ENCODE results near the gene DLD. TPM values are rescaled to one million over a fixed set of nuclear protein-coding genes. Genes with fewer than 3 reads are reported as not detected.

Gene DLD
- total RNA-seq, result 10 to 100 TPM; 77.4 to 84.1 TPM

GRCh38 chr7:107890962-107891635 is at the start of gene DLD:
Gene DLD (plus strand): TSS chr7:107891183. CDS start chr7:107891251, 68 bp downstream.
- under 1% methylated on average over 50 of the region's 55 CpGs for WGBS
- H3K36me3 ChIP-seq, result no peaks in the 10 kb centered on the region
- TF ChIP-seq POLR2AphosphoS5 (IDR thresholded peaks at IDR 0.05) (peak; percentile 96), POLR2A (IDR thresholded peaks at IDR 0.05) (peak; percentile 82)
- TF ChIP-seq, protein P1, sequence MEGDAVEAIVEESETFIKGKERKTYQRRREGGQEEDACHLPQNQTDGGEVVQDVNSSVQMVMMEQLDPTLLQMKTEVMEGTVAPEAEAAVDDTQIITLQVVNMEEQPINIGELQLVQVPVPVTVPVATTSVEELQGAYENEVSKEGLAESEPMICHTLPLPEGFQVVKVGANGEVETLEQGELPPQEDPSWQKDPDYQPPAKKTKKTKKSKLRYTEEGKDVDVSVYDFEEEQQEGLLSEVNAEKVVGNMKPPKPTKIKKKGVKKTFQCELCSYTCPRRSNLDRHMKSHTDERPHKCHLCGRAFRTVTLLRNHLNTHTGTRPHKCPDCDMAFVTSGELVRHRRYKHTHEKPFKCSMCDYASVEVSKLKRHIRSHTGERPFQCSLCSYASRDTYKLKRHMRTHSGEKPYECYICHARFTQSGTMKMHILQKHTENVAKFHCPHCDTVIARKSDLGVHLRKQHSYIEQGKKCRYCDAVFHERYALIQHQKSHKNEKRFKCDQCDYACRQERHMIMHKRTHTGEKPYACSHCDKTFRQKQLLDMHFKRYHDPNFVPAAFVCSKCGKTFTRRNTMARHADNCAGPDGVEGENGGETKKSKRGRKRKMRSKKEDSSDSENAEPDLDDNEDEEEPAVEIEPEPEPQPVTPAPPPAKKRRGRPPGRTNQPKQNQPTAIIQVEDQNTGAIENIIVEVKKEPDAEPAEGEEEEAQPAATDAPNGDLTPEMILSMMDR (IDR thresholded peaks at IDR 0.05), result peak in 2 of 4 experiments; percentile 32 to 38
- H3K4me3 ChIP-seq, result peak within 1 kb of the TSS; percentile 63 to 80
- H3K4me1 ChIP-seq (replicated peaks), result peaks cover 6% of the 10 kb centered on the region
- peak within 1 kb of the TSS; percentile 90 to 91 for H3K27ac ChIP-seq
- H3K9me3 ChIP-seq, result no peaks in the 10 kb centered on the region
- intact Hi-C loops (cut with DNase I), result loop anchor here (5.0 kb wide), 1 partner anchor 111 kb away; the partner anchor contains the start of gene LAMB1
- DNase-seq (ENCODE audit: low spot score), result peak; percentile 90
- H3K27me3 ChIP-seq (replicated peaks; ENCODE audit: insufficient read depth), result no peaks in the 10 kb centered on the region

GRCh38 chr7:107842213-107842612 is 48.8 kb upstream of the DLD start:
- 91% methylated on average over 3 of the region's 3 CpGs for WGBS
- Histone ChIP-seq H3K36me3 (no peaks in the 10 kb centered on the region), H3K27me3 (replicated peaks; ENCODE audit: insufficient read depth) (no peaks in the 10 kb centered on the region), H3K4me1 (replicated peaks) (no peaks in the 10 kb centered on the region), H3K9me3 (no peaks in the 10 kb centered on the region), H3K27ac (no peak overlapping the region), H3K4me3 (no peak overlapping the region)
- no peak for TF ChIP-seq POLR2AphosphoS5 (IDR thresholded peaks at IDR 0.05)
- no peak for TF ChIP-seq POLR2A (IDR thresholded peaks at IDR 0.05)
- TF ChIP-seq, protein P1 (IDR thresholded peaks at IDR 0.05), result no peak
- intact Hi-C loops (cut with DNase I), result no loop called here
- DNase-seq (ENCODE audit: low spot score), result no peak

GRCh38 chr7:107843184-107843583 is 47.8 kb upstream of the DLD start:
- Histone ChIP-seq H3K27ac (no peak overlapping the region), H3K9me3 (no peaks in the 10 kb centered on the region), H3K27me3 (replicated peaks; ENCODE audit: insufficient read depth) (no peaks in the 10 kb centered on the region), H3K36me3 (no peaks in the 10 kb centered on the region), H3K4me3 (no peak overlapping the region), H3K4me1 (replicated peaks) (no peaks in the 10 kb centered on the region)
- DNase-seq (ENCODE audit: low spot score), result no peak
- TF ChIP-seq POLR2A (IDR thresholded peaks at IDR 0.05), result no peak
- no peak for TF ChIP-seq POLR2AphosphoS5 (IDR thresholded peaks at IDR 0.05)
- TF ChIP-seq, protein P1 (IDR thresholded peaks at IDR 0.05), result no peak
- intact Hi-C loops (cut with DNase I), result no loop called here
- WGBS, result 85% methylated on average over 16 of the region's 16 CpGs

DNA sequence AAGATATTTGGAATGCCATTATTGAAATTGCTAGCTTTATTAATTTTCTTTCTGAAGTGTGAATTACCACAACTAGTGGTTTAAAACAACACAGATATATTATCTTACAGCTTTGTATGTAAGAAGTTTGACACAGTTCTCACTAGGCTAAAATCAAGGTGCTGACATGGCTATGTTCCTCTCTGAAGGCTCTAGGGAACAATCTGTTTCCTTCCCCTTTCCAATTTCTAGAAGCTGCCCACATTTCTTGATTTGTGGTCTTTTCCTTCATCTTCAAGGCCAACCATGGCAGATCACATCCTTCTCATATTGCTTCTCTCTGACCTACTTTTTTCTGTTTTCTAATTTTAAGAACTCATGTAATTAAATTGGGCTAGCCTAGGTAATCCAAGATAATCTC is 44.7 kb upstream of the DLD start:
- Histone ChIP-seq H3K4me3 (no peak overlapping the region), H3K9me3 (no peaks in the 10 kb centered on the region), H3K27ac (no peak overlapping the region), H3K4me1 (replicated peaks) (no peaks in the 10 kb centered on the region), H3K27me3 (replicated peaks; ENCODE audit: insufficient read depth) (no peaks in the 10 kb centered on the region), H3K36me3 (no peaks in the 10 kb centered on the region)
- no peak for DNase-seq (ENCODE audit: low spot score)
- TF ChIP-seq, protein P1 (IDR thresholded peaks at IDR 0.05), result no peak
- no peak for TF ChIP-seq POLR2AphosphoS5 (IDR thresholded peaks at IDR 0.05)
- no peak for TF ChIP-seq POLR2A (IDR thresholded peaks at IDR 0.05)
- intact Hi-C loops (cut with DNase I), result no loop called here
